GM18499 (cell line): Measurements from ENCODE around the gene PARP11.

Source experiments
- ATAC-seq: cut with Tn5 transposase; IDR thresholded peaks from one replicate; pipeline ENCODE4 v1.9.1; 2021; ENCODE audit warnings: moderate number of reproducible peaks; ENCODE audit not compliant: insufficient read depth, unreplicated experiment

The PARP11 gene

GRCh38 chr12:3777206-3777809 is 95.9 kb downstream of the PARP11 start:
- no peak for ATAC-seq

- no peak for ATAC-seq
Measured at GRCh38 chr12:3775385-3776035, 97.7 kb downstream of the PARP11 start.

GRCh38 chr12:3772380-3772779 is 100.8 kb downstream of the PARP11 start:
- no peak for ATAC-seq

- ATAC-seq, result no peak
Measured at GRCh38 chr12:3771853-3772252, 101.3 kb downstream of the PARP11 start.

GRCh38 chr12:3770891-3771290 is 102.3 kb downstream of the PARP11 start:
- ATAC-seq, result no peak

- no peak for ATAC-seq
Measured at GRCh38 chr12:3768911-3769447, 104.2 kb downstream of the PARP11 start.

- no peak for ATAC-seq
Measured at GRCh38 chr12:3761116-3761735, 112.0 kb downstream of the PARP11 start.

- no peak for ATAC-seq
Measured at GRCh38 chr12:3759878-3760277, 113.3 kb downstream of the PARP11 start.
